ENCODE measurements around the gene USP14.

GRCh38 chr18:212780-213179 is 54.4 kb downstream of the USP14 start:
- peak; percentile 41; the same call in 1 of the 2 replicates for TF ChIP-seq CTCF (conservative IDR thresholded peaks at IDR 0.05; ENCODE audit: low read length)
- TF ChIP-seq EZH2phosphoT487 (IDR thresholded peaks at IDR 0.05; ENCODE audit: borderline replicate concordance, low read depth, low read length): no peak

Measured in OCI-LY7 (cell line).